GM12878 (cell line): ENCODE measurements around the gene ELAC1. TPM values are rescaled to one million over a fixed set of nuclear protein-coding genes. Genes with fewer than 3 reads are reported as not detected.

Source experiments
- ATF3 ChIP-seq: IDR thresholded peaks from 2 replicates; pipeline ENCODE4 v1.6.1; 2011; ENCODE audit warnings: low read depth, mild to moderate bottlenecking, low read length, moderate library complexity, borderline replicate concordance; ENCODE audit errors: extremely low read depth
- BRCA1 ChIP-seq: IDR thresholded peaks from 2 replicates; pipeline ENCODE4 v1.6.1; 2011; ENCODE audit warnings: low read depth, low read length, improper control_type of control experiment
- CEBPZ ChIP-seq: fragments of 150-350 bp; IDR thresholded peaks from 2 replicates; pipeline ENCODE4 v1.6.1; 2016; ENCODE audit warnings: low read depth, low read length
- DPF2 ChIP-seq: fragments of 450-650 bp; IDR thresholded peaks from 2 replicates; pipeline ENCODE4 v1.6.1; 2017; ENCODE audit warnings: mild to moderate bottlenecking
- E2F8 ChIP-seq: fragments of 450-650 bp; IDR thresholded peaks from 2 replicates; pipeline ENCODE4 v1.6.1; 2018; ENCODE audit warnings: mild to moderate bottlenecking, low read depth, moderate library complexity; ENCODE audit not compliant: partially characterized antibody
- IKZF1 ChIP-seq: fragments of 450-650 bp; conservative IDR thresholded peaks from 2 replicates; pipeline ENCODE4 v1.6.1; 2017; ENCODE audit warnings: antibody characterized with exemption, mild to moderate bottlenecking
- KLF5 ChIP-seq: fragments of 450-650 bp; IDR thresholded peaks from 2 replicates; pipeline ENCODE4 v1.6.1; 2014; ENCODE audit warnings: mild to moderate bottlenecking; ENCODE audit not compliant: partially characterized antibody
- NFIC ChIP-seq: IDR thresholded peaks from 2 replicates; pipeline ENCODE4 v1.6.1; 2012; ENCODE audit warnings: low read depth, mild to moderate bottlenecking, inconsistent platforms, low read length, moderate library complexity
- POLR2A ChIP-seq: IDR thresholded peaks from 2 replicates; pipeline ENCODE4 v1.6.1; 2011; ENCODE audit warnings: low read depth, mild to moderate bottlenecking, low read length
- POLR2AphosphoS5 ChIP-seq: IDR thresholded peaks from 2 replicates; pipeline ENCODE4 v1.6.1; 2011; ENCODE audit warnings: mild to moderate bottlenecking, low read length, inconsistent platforms
- RAD51 ChIP-seq: fragments of 450-650 bp; IDR thresholded peaks from 2 replicates; pipeline ENCODE4 v1.6.1; 2016; ENCODE audit warnings: moderate library complexity, mild to moderate bottlenecking, inconsistent platforms
- RELA ChIP-seq: fragments of 450-650 bp; IDR thresholded peaks from 2 replicates; pipeline ENCODE4 v1.8.0; 2014; ENCODE audit warnings: borderline replicate concordance; ENCODE audit not compliant: partially characterized antibody
- RELB ChIP-seq: fragments of 450-650 bp; IDR thresholded peaks from 2 replicates; pipeline ENCODE4 v1.6.1; 2017; ENCODE audit warnings: low read depth, mild to moderate bottlenecking, moderate library complexity
- SMAD1 ChIP-seq: fragments of 450-650 bp; IDR thresholded peaks from 2 replicates; pipeline ENCODE4 v1.6.1; 2018; ENCODE audit warnings: mild to moderate bottlenecking, low read depth; ENCODE audit not compliant: partially characterized antibody
- SRF ChIP-seq, 2 experiments: IDR thresholded peaks; 2 replicates each; pipeline ENCODE4 v1.6.1; 2011; ENCODE audit warnings: low read depth in 2 of 2, low read length in 2 of 2, mild to moderate bottlenecking in 1 of 2, moderate library complexity in 1 of 2
- ZBTB4 ChIP-seq: fragments of 450-650 bp; formaldehyde crosslinking; IDR thresholded peaks from 2 replicates; pipeline ENCODE4 v1.4.0; 2022; ENCODE audit warnings: mild to moderate bottlenecking, moderate library complexity
- ZNF24 ChIP-seq: fragments of 450-650 bp; IDR thresholded peaks from 2 replicates; pipeline ENCODE4 v1.6.1; 2017; ENCODE audit warnings: antibody characterized with exemption, mild to moderate bottlenecking
- ZNF274 ChIP-seq: IDR thresholded peaks from one replicate; pipeline ENCODE4 v1.8.0; 2011; ENCODE audit not compliant: insufficient read length, insufficient read depth
- ZNF622 ChIP-seq: fragments of 450-650 bp; IDR thresholded peaks from 2 replicates; pipeline ENCODE4 v1.6.1; 2017; ENCODE audit warnings: mild to moderate bottlenecking, inconsistent platforms
- polyA plus RNA-seq, 11 experiments: library from polyadenylated mRNA; depleted of rRNA in 4 of 11; unstranded in 6 of 11; stranded (reverse) in 5 of 11; fragments of >200 nt; fragmentation: Nextera tagmentation in 4 of 11; fragmentation: Illumina TruSeq in 1 of 11; extraction: Ambion mirVana in 4 of 11; extraction: Trizol in 1 of 11; gene quantifications; 1 replicate in 1 of 11; 2 replicates in 10 of 11; pipeline versions ENCODE4 v1.2.1 to v1.2.3, GENCODE V29; 2011 to 2016; ENCODE audit warnings: inconsistent platforms in 2 of 11, missing spikeins in 2 of 11, low read depth in 1 of 11
- total RNA-seq, 4 experiments: library from RNA; depleted of rRNA in 3 of 4; stranded (reverse); fragments of >200 nt in 3 of 4; fragmentation: Illumina TruSeq in 1 of 4; extraction: Trizol in 1 of 4; gene quantifications; 2 replicates each; pipeline versions ENCODE4 v1.2.1 to v1.2.3, GENCODE V29; 2013 to 2021

Gene ELAC1
- total and polyA plus RNA-seq, 10 of the 15 experiments (the other 5 are each of a cell fraction or from before 2014, with no cell fraction given) = 4.9 to 23.0 (median 9.8) TPM

- TF ChIP-seq KLF5 = peak; percentile 43
- no peak for TF ChIP-seq ZNF24
- peak; percentile 97 for TF ChIP-seq POLR2A
- TF ChIP-seq NFIC = no peak
- 0 out of 2 replicates have a peak, but pooled peaks have one; percentile 56 for TF ChIP-seq DPF2
- no peak for TF ChIP-seq ZNF274
- no peak for TF ChIP-seq BRCA1
- TF ChIP-seq ZNF622 = no peak
- TF ChIP-seq ZBTB4 (CRISPR knock-in tag) = no peak
- TF ChIP-seq CEBPZ = no peak
- 0 out of 4 replicates have a peak, but pooled peaks of 1 of the 2 experiments have one; percentile 37 for TF ChIP-seq SRF (IDR thresholded peaks at IDR 0.05; ENCODE audit: low read depth in 2 of 2, low read length in 2 of 2)
- peak; percentile 92 for TF ChIP-seq POLR2AphosphoS5
- no peak for TF ChIP-seq ATF3
- TF ChIP-seq RAD51 = no peak
- no peak for TF ChIP-seq SMAD1
- no peak for TF ChIP-seq RELA
- TF ChIP-seq RELB = no peak
- TF ChIP-seq E2F8 = no peak
- peak; percentile 85 for TF ChIP-seq IKZF1
Measured at GRCh38 chr18:51029694-51030536, 62.1 kb downstream of the ELAC1 start, which contains the start of gene SMAD4 (continued).
